ENCODE measurements around the gene PHLPP1. TPM values are rescaled to one million over a fixed set of nuclear protein-coding genes. Genes with fewer than 3 reads are reported as not detected.

Gene PHLPP1
- total RNA-seq, 1 donor from 2014 or later, result 5.9 TPM

DNA sequence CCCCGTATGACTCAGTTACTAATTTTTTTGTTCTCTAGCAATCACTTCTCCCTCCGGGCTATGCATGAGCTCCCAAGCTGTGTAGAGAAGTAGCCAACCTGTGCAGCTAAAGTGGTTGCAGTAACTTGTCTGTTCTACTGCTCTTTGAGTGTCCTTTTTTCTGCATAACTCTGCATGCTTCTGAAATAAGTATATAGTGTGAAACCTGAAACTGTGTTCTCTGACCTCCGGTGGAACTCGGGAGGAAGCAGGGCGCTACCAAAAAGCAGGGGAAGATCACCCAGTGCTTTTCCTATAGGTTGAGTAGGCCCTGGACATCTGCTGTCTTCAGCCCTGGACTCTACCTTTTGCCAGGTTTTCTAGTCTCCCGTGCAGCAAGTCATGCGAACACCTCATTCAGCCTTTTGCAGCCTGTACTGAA is 47.8 kb downstream of the PHLPP1 start:
- ATAC-seq, result no peak
- intact Hi-C loops (cut with micrococcal nuclease), result no loop called here
- DNase-seq, result no peak

DNA sequence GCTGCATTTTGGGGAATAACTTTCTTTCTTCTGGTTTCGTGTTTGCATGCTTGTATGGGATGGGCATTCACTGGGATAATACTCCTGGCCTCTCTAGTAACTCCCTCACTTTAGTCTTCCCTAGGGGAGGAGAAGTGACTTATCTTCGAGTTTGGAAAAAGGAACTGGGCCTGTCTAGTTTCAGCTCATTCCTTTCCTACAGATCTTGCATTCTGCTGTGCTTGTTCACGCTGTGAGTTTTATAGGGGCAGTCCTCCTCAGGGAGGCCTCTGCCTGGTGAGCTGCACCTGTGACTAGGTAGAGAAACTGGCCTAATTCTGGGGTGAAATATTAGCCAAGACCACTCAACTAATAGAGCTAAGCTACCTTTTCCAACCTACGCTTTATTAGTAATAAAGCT is 50.9 kb downstream of the PHLPP1 start:
- intact Hi-C loops (cut with micrococcal nuclease), result no loop called here
- DNase-seq (no peak), ATAC-seq (no peak)

DNA sequence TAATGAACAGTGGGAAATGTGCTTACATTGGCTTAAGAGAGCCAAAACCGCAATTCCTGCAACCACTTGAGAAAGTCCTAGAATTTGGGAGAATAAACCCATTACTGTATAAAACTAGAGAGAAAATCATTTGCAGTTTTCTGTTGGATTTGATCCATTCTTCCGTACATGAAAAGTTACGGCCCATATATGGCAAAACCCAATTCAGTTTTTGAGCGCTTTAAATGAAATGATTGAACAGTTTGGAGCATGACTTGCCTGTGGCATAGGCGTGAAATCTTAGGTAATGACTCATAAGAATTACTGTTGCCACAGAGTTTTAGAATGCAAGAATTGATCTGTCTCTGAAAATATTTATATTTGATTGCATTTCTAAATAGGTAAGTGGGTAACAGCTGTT is 52.0 kb downstream of the PHLPP1 start:
- ATAC-seq (no peak), DNase-seq (no peak)
- intact Hi-C loops (cut with micrococcal nuclease), result no loop called here

DNA sequence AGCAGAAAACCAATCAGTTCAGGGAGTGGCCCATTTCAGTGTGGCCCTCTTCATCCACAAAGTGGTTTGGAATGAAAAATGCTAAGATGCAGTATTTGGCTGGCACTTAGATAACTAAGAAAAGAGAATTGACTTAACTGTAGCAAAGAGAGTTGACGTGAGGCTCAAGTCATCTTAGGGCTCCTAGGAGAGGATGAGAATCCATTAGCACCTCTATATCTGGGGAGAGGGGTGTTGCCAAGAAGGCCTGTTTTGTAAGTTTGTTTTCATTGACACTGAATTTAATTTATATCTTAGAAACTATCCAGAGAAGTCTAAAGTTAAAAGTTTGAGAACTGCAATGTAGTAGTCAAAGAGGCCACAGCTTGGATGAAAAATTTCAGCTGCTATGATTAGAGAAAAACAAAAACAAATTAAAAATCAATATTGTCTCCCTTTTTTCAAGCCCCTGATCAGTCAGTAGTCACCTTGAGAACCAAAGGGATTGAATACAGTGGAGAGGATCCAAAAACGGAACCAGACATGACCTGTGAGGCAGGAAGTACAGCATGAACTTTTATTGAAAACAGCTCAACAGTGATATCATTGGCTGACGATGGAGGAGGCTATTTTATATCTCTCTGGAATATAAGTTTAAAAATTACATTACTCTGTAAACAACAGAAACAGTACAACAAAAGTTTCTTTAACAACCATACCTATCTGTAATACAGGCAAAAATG is 52.7 kb downstream of the PHLPP1 start:
- intact Hi-C loops (cut with micrococcal nuclease), result no loop called here
- ATAC-seq, result no peak
- DNase-seq, result no peak

DNA sequence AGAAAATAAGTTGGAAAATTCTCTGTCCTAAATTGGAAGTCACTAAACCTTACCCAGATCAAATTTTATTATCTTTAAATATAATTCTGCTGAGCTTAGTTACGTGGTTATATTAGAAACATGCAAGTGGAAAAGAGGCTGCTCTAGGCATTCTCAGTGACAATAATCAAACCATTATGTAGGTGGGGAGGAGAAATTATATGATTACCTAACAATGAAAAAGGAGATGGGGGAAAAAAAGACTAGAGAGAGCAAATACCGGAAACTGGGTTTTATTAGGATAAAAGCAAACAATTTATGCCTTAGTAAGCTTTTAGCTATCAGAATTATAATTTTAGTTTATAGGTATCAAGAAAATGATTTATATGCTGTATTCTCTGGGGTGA is 53.2 kb downstream of the PHLPP1 start:
- ATAC-seq (no peak), DNase-seq (no peak)
- intact Hi-C loops (cut with micrococcal nuclease), result no loop called here

DNA sequence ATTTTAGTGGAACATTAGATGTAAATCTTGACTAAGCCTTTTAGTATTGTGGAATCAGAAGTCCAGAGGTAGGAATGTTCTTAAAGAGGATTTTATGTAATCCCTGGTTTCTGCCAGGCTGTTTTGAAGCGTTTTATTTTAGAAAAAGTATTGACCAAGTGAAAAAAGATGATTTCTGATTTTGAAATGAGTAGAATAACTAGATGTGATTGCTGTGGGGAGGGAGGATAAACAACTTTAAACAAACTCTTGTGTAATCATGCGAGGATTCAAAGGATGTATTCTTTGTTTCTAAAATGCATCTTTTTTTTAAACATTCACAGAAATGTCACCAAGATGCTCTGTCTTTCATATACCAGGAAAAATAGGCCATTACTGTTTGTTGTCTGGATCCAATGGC is 53.9 kb downstream of the PHLPP1 start:
- ATAC-seq (no peak), DNase-seq (no peak)
- intact Hi-C loops (cut with micrococcal nuclease), result no loop called here

DNA sequence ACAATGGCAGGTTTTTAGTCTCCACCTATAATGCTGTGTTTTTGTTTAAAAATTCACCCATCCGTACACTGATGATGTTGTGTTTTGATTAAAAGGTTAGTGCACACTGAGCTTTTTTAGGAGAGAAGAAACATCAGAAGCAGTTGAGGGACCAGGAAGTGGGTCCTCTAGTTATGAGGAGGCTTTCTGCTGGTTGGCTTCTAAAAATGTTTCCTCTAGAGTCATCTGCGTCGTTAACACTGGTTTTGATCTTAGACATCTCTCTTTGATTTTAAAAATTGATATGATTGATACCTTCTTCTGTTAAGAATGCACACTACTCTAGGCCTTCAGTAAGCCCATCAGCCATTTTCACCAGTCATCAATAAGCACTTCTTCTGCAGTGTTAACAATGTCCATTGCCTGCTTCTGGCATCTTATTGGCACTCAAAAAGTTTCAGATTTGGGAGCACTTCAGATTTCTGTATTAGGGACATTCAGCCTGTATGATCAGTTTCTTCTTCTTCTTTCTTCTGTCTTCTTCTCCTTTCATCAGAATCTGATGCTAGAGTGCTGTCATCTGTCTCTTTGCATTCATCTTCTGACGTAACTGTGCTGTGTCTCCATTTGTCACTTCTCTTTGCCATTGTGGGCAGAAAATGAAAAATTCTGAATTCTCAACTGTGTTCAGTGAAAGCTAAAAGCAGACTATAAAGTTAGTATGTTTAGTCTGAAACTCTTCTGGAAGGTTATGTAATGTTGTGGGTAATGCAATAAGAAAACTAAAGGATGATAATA is 56.3 kb downstream of the PHLPP1 start:
- intact Hi-C loops (cut with micrococcal nuclease), result no loop called here
- ATAC-seq, result no peak
- DNase-seq, result no peak

DNA sequence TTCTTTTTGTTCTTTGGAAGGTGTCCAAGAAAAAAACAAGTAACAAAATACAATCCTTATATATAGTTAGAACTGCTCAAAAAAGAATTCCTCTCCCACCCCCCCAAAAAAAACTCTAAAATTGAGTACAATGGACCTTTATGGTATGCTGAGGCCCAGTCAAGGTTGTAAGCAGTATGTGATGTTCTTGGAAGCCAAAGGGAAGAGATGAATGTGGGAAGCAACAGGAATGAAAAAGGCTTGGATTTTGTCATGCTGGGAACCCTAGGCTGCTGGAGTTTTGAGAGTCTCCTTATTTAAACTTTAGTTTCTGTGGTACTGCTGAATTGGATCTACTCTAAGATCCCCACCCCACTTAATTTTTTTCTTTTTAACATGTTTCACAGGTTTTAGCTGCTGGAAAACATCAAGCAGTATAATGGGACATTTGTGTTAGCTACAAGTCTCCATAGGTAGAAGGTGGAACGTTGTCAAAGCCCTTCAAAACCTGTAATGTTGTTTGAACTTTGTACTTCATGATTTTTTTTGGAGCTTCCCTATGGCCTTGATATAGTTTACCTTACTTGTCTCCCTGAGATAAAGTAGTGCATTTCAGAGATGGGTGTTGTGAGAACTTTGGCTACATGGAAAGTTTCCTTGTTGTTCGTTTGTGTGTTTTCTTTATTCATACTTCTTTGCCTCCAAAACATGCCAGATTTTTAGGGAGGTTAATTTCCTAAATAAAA is 57.7 kb downstream of the PHLPP1 start:
- intact Hi-C loops (cut with micrococcal nuclease), result no loop called here
- ATAC-seq, result no peak

DNA sequence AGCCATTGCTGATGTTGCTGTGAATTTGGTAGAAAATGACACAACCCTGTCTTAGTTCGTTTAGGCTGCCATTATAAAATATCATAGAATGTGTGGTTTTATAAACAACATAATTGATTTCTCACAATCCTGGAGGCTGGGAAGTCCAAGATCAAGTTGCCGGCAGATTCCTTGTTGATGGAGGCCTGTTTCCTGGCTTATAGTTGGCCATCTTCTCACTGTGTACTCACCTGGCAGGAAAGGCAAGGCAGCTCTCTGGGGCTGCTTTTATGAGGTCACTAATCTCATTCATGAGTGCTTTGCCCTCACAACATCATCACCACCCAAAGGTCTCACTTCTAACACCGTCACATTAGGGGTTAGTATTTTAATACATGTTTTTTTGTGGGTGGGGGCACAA is 58.4 kb downstream of the PHLPP1 start:
- intact Hi-C loops (cut with micrococcal nuclease), result no loop called here

More for the DNA sequence above, 57.7 kb downstream of the PHLPP1 start:
- no peak for DNase-seq

DNA sequence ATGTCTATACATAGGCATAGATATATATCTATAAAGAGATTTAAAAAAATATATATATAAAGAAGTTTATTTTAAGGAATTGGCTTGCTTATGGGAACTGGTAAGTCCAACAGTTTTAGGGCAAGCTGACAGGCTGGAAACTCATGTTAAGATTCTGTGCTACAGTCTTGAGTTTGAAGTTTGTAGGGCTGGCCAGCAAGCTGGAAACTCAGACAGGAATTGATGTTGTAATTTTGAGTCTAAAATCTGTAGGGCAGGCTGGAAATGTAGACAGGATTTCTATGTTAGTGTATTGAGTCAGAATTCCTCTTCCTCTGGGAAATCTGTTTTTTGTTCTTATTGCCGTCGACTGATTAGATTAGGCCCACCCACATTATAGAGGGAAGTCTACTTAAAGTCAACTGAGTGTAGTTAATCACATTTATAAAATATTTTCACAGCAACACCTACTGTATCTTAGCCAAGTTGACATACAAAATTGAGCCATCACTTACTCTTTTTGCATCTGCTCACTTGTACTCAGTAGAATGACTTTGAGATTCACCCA is 60.8 kb downstream of the PHLPP1 start:
- ATAC-seq (no peak), DNase-seq (no peak)
- intact Hi-C loops (cut with micrococcal nuclease), result no loop called here

More for the DNA sequence above, 58.4 kb downstream of the PHLPP1 start:
- DNase-seq (no peak), ATAC-seq (no peak)

DNA sequence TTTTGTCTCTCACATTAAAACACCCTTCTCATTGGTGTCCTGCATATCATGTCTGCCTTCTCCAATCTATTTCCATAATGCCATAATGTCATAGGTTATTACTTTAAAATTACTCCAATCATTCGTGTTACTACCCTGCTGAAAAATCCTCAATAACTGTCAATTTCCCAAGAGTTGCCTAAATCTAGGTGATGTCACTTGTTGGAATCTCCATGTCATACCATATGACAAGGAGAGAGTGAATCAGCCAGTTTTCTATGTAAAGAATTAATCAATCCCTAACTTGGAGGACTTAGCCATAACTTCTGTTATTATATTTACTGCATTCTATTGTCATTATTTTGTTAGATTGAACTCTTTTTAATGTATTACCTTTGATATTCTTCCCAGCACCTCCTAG is 62.5 kb downstream of the PHLPP1 start:
- DNase-seq (no peak), ATAC-seq (no peak)
- intact Hi-C loops (cut with micrococcal nuclease), result no loop called here

DNA sequence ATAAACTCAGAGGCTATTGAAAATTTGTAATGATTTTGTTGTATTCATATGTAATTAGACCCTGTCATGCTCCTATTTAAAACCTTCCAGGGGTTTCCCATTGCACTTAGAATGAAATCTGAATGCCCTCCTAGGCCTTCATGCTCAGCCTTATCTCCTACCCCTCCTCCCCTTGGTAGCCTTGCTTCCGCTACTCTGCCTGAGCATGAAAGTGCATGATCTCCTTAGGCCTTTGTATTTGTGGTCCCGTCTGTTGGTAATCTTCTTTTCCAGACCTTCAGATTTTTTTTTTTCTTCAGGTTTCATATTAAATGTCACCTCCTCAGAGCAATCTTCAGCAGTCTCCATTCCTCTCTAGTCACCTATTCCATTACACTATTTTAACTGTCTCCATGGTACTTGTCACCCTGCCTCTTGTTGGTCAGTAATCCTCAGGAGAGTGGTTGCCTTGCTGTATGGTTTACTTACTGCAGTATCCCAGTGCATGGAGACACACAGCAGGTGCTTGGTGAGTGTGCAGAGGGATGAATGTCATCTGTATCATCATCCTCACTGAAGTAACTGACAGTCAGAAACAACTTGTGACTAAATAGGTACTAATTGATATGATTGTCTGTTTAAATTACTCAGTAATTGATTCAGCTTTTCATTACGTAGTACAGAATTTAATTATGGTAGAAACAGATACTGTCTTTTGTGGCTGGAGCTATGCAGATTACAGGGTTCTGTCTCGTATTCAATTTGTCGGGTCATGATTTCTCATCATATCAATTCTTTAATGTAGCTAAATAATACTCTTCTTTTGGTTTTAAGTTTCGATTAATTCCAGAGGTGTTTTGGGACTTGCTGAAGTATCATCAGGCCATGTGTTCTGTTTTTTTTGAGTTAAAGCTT is 63.9 kb downstream of the PHLPP1 start:
- DNase-seq, result no peak
- ATAC-seq, result no peak
- intact Hi-C loops (cut with micrococcal nuclease), result no loop called here

DNA sequence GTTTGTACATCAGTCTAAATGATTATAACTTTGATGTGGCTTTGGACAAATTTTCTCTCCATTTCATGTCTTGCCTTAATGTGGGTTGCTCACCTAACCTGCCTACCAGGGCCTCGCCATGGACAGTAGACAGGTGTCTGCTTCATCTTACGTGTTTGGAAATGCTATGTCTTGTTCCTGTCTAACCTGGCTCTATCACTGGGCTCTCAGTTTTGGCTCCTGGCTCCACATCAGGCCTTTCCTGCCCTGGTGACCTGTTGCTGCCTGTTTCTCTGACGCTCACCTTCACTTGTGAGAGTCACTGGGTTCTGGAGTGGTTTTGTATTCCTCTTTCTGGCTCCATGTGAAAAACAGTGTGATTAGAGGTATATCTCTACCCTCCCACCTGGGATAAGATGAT is 65.9 kb downstream of the PHLPP1 start:
- DNase-seq (no peak), ATAC-seq (no peak)
- intact Hi-C loops (cut with micrococcal nuclease), result no loop called here

DNA sequence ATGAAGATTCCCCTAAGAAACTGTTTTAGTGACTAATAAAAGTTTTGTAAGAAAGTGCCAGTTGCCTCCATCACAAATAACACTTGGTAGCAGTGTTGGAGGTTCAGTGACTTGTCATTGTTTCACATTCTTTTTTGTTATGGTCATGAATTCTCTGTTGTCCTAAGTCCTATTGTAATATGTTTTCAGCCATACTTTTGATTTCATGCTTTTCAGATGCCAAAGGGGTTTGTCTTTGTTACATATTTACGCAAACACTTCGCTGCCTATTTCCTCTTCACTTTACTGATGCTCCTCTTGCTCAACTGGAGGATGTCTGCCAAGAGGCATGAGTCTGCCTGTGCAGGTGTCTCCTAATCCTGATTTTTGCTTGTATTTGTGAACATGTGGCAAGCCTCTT is 66.6 kb downstream of the PHLPP1 start:
- DNase-seq, result no peak
- intact Hi-C loops (cut with micrococcal nuclease), result no loop called here
- no peak for ATAC-seq

DNA sequence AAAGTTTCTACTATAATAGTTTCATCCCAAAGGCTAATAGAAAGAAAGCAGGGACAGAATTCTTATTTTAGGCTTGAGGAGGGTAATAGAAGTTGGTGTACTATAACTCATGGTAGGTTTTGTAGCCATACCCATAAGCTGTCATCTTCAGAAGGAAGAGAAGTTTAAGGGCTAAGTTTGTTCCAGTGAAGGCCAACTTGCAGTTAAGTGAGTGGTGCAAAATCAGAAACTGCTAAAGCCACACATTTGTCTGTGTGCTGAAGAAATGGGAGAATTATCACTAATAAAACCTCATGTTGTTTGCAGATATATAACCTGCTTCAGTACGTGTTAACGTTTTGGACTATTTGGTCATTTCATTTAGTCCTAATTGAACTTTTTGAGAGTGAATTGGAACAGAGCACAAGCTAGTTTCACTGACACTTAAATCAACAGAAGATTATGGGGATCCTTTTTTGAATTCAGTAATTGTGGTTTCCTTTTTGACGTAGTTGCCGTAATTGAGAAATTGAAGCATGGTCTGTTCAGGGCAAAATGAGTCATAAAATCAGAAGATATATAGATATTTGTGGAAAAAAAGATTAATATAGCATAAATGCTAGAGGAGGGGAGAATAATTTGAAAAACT is 69.1 kb downstream of the PHLPP1 start:
- intact Hi-C loops (cut with micrococcal nuclease), result no loop called here
- ATAC-seq, result no peak
- DNase-seq, result no peak

DNA sequence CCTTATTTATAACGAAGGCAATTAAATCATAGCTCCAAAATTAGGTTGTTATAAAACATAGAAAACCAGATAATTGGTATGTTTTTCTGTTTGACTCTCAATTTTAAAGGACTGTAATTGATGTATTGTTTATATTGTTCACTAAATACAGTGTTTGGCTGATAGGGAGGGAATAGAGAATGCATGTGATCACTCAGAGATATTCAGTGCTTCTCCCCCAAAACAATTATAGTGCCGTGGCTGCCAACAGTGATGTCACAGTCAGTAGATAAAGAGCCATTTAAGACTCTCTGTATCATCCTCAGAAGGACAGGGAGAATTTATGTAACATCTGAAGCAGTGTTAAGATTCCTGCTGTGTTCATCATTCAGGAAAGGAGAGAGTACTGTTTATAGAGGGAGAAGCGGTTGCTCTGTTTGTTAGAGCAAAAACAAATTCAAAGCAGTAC is 69.6 kb downstream of the PHLPP1 start:
- intact Hi-C loops (cut with micrococcal nuclease), result no loop called here
- DNase-seq (peak; percentile 37), ATAC-seq (peak; percentile 66)

DNA sequence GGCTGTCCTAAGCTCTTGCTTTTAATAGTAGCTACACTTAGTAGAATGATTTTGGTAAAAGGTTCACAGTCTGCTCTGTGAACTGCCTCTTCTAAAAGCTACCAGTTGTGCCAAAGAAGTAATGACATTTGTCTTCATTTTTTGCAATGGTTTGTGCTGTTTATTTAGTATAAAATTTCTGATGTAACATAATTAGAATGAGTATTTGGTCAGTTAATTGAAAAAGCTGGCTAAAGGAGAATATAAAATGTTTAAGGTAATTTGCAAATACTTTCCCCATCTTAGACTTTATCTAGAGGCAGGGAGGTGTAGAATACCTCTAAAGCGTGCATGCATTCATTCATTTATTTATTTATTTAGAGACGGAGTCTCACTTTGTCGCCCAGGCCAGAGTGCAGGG is 71.3 kb downstream of the PHLPP1 start:
- ATAC-seq, result no peak
- no peak for DNase-seq
- intact Hi-C loops (cut with micrococcal nuclease), result no loop called here

DNA sequence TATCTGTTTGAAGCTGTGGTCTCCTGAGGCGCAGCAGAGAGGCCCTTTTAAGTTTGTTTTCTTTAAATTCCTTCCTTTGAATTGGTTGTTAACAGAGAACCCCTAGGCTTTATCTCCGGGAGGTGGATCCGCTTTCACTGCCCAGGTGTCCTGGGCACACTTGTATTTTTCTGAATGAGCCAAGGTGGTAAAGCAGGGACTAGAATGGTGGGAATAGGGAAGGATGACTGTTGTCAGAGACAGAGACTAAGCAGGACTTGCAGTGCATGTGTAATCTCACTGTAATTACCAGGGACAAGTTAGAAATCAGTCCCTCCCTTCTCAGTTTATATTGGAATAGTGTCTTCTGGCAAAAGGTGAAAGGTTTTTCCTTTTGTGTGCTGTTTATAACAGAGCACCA is 72.8 kb downstream of the PHLPP1 start:
- DNase-seq (no peak), ATAC-seq (no peak)
- intact Hi-C loops (cut with micrococcal nuclease), result no loop called here

DNA sequence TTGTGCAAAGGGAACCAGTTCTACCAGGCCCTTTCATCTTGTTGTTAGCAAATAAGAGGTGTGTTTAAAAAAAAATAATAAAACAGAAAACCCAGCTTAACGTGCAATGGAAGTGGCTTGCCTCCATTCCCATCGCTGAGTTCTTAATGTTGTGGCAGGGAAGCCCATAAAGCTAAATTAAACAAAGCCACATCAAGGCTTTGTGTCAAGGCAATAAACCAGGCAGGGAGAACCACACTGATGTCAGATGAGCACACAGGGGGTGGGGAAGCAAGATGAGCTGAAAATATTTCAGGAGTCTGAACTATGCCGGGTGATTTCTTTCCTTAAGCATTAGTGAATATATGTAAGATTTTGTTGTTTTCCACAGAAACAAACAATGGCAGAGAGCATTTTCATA is 73.5 kb downstream of the PHLPP1 start:
- no peak for DNase-seq

More for the DNA sequence above, 73.5 kb downstream of the PHLPP1 start:
- intact Hi-C loops (cut with micrococcal nuclease), result no loop called here
- ATAC-seq, result no peak
